ENCODE data around the gene ARL6IP5. TPM values are rescaled to one million over a fixed set of nuclear protein-coding genes. Genes with fewer than 3 reads are reported as not detected.

Gene ARL6IP5
- total and polyA plus RNA-seq, 2 of the 13 experiments (the other 11 are each of a cell fraction or from before 2014, with no cell fraction given): 23.7 to 29.6 TPM

- TF ChIP-seq NFAT5 (CRISPR knock-in tag; IDR thresholded peaks at IDR 0.05) (peak; percentile 41; the same call in 1 of the 2 replicates), ZNF253 (CRISPR knock-in tag; IDR thresholded peaks at IDR 0.05; ENCODE audit: borderline replicate concordance) (0 out of 2 replicates have a peak, but pooled peaks have one; percentile 43), POLR2AphosphoS2 (IDR thresholded peaks at IDR 0.05; ENCODE audit: low read depth, low read length) (no peak; the same call in 1 of the 2 replicates), ISL2 (CRISPR knock-in tag; IDR thresholded peaks at IDR 0.05) (peak; percentile 18; the same call in 1 of the 2 replicates), CENPBD1 (CRISPR knock-in tag; IDR thresholded peaks at IDR 0.05; ENCODE audit: borderline replicate concordance, low read depth) (no peak), ZNF180 (CRISPR knock-in tag; IDR thresholded peaks at IDR 0.05; ENCODE audit: borderline replicate concordance, low read depth) (no peak), RFX1 (IDR thresholded peaks at IDR 0.05) (peak; percentile 96), ZFP36 (IDR thresholded peaks at IDR 0.05; ENCODE audit: borderline replicate concordance, low read depth, low read length, partially characterized antibody) (no peak), ZNF430 (CRISPR knock-in tag; IDR thresholded peaks at IDR 0.05) (peak; percentile 78), NCOA2 (CRISPR knock-in tag; IDR thresholded peaks at IDR 0.05) (0 out of 2 replicates have a peak, but pooled peaks have one; percentile 8), HES4 (CRISPR knock-in tag; IDR thresholded peaks at IDR 0.05; ENCODE audit: borderline replicate concordance) (no peak), PRDM15 (CRISPR knock-in tag; IDR thresholded peaks at IDR 0.05) (no peak)
- TF ChIP-seq, protein P1, sequence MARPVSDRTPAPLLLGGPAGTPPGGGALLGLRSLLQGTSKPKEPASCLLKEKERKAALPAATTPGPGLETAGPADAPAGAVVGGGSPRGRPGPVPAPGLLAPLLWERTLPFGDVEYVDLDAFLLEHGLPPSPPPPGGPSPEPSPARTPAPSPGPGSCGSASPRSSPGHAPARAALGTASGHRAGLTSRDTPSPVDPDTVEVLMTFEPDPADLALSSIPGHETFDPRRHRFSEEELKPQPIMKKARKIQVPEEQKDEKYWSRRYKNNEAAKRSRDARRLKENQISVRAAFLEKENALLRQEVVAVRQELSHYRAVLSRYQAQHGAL (CRISPR knock-in tag; IDR thresholded peaks at IDR 0.05; ENCODE audit: not compliant biosample characterization): no peak
- TF ChIP-seq, protein P2, sequence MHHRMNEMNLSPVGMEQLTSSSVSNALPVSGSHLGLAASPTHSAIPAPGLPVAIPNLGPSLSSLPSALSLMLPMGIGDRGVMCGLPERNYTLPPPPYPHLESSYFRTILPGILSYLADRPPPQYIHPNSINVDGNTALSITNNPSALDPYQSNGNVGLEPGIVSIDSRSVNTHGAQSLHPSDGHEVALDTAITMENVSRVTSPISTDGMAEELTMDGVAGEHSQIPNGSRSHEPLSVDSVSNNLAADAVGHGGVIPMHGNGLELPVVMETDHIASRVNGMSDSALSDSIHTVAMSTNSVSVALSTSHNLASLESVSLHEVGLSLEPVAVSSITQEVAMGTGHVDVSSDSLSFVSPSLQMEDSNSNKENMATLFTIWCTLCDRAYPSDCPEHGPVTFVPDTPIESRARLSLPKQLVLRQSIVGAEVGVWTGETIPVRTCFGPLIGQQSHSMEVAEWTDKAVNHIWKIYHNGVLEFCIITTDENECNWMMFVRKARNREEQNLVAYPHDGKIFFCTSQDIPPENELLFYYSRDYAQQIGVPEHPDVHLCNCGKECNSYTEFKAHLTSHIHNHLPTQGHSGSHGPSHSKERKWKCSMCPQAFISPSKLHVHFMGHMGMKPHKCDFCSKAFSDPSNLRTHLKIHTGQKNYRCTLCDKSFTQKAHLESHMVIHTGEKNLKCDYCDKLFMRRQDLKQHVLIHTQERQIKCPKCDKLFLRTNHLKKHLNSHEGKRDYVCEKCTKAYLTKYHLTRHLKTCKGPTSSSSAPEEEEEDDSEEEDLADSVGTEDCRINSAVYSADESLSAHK (CRISPR knock-in tag; IDR thresholded peaks at IDR 0.05; ENCODE audit: borderline replicate concordance): no peak
These were observed 32.8 kb upstream of the ARL6IP5 start, which contains the start of gene TMF1 (continued) for GRCh38 chr3:69051756-69052471.

Measured in HepG2 (cell line).